H1 (cell line): ENCODE results near the gene DLGAP3. TPM values are rescaled to one million over a fixed set of nuclear protein-coding genes. Genes with fewer than 3 reads are reported as not detected.

ENCODE experiments used
- CTCF ChIA-PET: fragments of 300-600 bp; sonication (Branson Sonifier 250); formaldehyde crosslinking; loops from one replicate; lab custom pipeline; 2021; ENCODE audit not compliant: partially characterized antibody; lab: Charles Lee
- POLR2A ChIA-PET: fragments of 300-600 bp; sonication (Branson Sonifier 250); formaldehyde crosslinking; loops from one replicate; lab custom pipeline; 2021; ENCODE audit warnings: inconsistent platforms; ENCODE audit not compliant: partially characterized antibody; lab: Charles Lee
- DNase-seq, 2 experiments: peaks; one replicate each; pipeline versions ENCODE4 v3.0.0 to v3.0.0-alpha.2; 2010 to 2022; ENCODE audit warnings: low spot score in 2 of 2, low read depth in 1 of 2, mixed read lengths in 1 of 2
- FAIRE-seq: peaks from 2 replicates; lab custom pipeline; 2011; peaks lifted over from hg19 to GRCh38; lab: Jason Lieb, UNC
- H2AFZ ChIP-seq: 2 replicates; pipeline ENCODE4 v1.8.1; 2012; ENCODE audit warnings: low read length, inconsistent platforms
- H2AK5ac ChIP-seq: 2 replicates; pipeline ENCODE4 v1.6.1; 2013; ENCODE audit warnings: low read depth, low read length
- H2BK120ac ChIP-seq: replicated peaks from 2 replicates; pipeline ENCODE3; 2013; ENCODE audit warnings: low read depth, low read length, inconsistent platforms
- H2BK12ac ChIP-seq: 2 replicates; pipeline ENCODE4 v1.6.1; 2013; ENCODE audit warnings: low read depth, low read length
- H2BK15ac ChIP-seq: 2 replicates; pipeline ENCODE4 v1.6.1; 2013; ENCODE audit warnings: low read length
- H2BK20ac ChIP-seq: 2 replicates; pipeline ENCODE4 v1.6.1; 2013; ENCODE audit warnings: low read length
- H2BK5ac ChIP-seq: 2 replicates; pipeline ENCODE4 v1.6.1; 2013; ENCODE audit warnings: low read depth, low read length
- H3K14ac ChIP-seq: 2 replicates; pipeline ENCODE4 v1.6.1; 2013; ENCODE audit warnings: inconsistent platforms; ENCODE audit not compliant: insufficient read length
- H3K18ac ChIP-seq: 2 replicates; pipeline ENCODE4 v1.6.1; 2013; ENCODE audit warnings: low read length; ENCODE audit errors: extremely low read depth
- H3K23ac ChIP-seq: 2 replicates; pipeline ENCODE4 v1.6.1; 2013; ENCODE audit warnings: inconsistent platforms; ENCODE audit not compliant: insufficient read length
- H3K23me2 ChIP-seq: 2 replicates; pipeline ENCODE4 v1.6.1; 2013; ENCODE audit warnings: low read depth, low read length
- H3K27ac ChIP-seq: 2 replicates; pipeline ENCODE4 v1.6.1; 2011; ENCODE audit warnings: low read depth, low read length, inconsistent platforms
- H3K27me3 ChIP-seq, 4 experiments: replicated peaks in 1 of 4; 1 replicate in 1 of 4; 2 replicates in 3 of 4; pipeline versions ENCODE4 v1.6.1 to v1.8.1; 2011 to 2013; ENCODE audit warnings: low read length in 3 of 4, mild to moderate bottlenecking in 3 of 4, inconsistent platforms in 2 of 4, mixed read lengths in 2 of 4, moderate library complexity in 1 of 4; ENCODE audit not compliant: control insufficient read depth in 3 of 4, insufficient read depth in 3 of 4; ENCODE audit errors: extremely low read depth in 1 of 4
- H3K36me3 ChIP-seq, 4 experiments: 2 replicates each; pipeline versions ENCODE4 v1.6.1 to v1.8.1; 2011 to 2013; ENCODE audit warnings: mild to moderate bottlenecking in 4 of 4, low read length in 3 of 4, moderate library complexity in 2 of 4, control low read depth in 1 of 4, inconsistent platforms in 1 of 4; ENCODE audit not compliant: insufficient read depth in 4 of 4, control insufficient read depth in 2 of 4
- H3K4ac ChIP-seq: replicated peaks from 2 replicates; pipeline ENCODE3; 2013; ENCODE audit warnings: low read length, low read depth, mixed read lengths, inconsistent platforms; ENCODE audit not compliant: insufficient read length
- H3K4me1 ChIP-seq, 4 experiments: replicated peaks in 1 of 4; 1 replicate in 1 of 4; 2 replicates in 3 of 4; pipeline versions ENCODE4 v1.6.1 to v1.8.1; 2011 to 2013; ENCODE audit warnings: low read length in 3 of 4, inconsistent platforms in 2 of 4, mixed read lengths in 1 of 4; ENCODE audit not compliant: insufficient read depth in 4 of 4, control insufficient read depth in 3 of 4
- H3K4me2 ChIP-seq, 2 experiments: 2 replicates each; pipeline versions ENCODE4 v1.6.1 to v1.8.1; 2011 to 2013; ENCODE audit warnings: low read depth in 2 of 2, low read length in 2 of 2, control low read depth in 1 of 2, inconsistent platforms in 1 of 2, mild to moderate bottlenecking in 1 of 2; ENCODE audit not compliant: insufficient read depth in 1 of 2
- H3K4me3 ChIP-seq, 4 experiments: fragments of 200-600, 300-600 bp in 1 of 4; sonication (generic), shearing (Covaris generic), sonication (Bioruptor Twin) in 1 of 4; 2 replicates each; pipeline versions ENCODE4 v1.5.1 to v1.8.1; 2011 to 2016; ENCODE audit warnings: low read length in 4 of 4, low read depth in 3 of 4, control low read depth in 2 of 4, inconsistent platforms in 2 of 4, mild to moderate bottlenecking in 2 of 4, mixed read lengths in 1 of 4, moderate library complexity in 1 of 4; ENCODE audit not compliant: insufficient read depth in 2 of 4; ENCODE audit errors: extremely low read depth in 1 of 4
- H3K56ac ChIP-seq: replicated peaks from 2 replicates; pipeline ENCODE3; 2013; ENCODE audit warnings: low read depth, mild to moderate bottlenecking, mixed read lengths, low read length, inconsistent platforms; ENCODE audit not compliant: insufficient read length
- H3K79me1 ChIP-seq: 2 replicates; pipeline ENCODE4 v1.6.1; 2013; ENCODE audit warnings: low read depth, low read length, control low read depth
- H3K79me2 ChIP-seq, 2 experiments: 2 replicates each; pipeline versions ENCODE4 v1.6.1 to v1.8.1; 2012 to 2013; ENCODE audit warnings: low read length in 2 of 2, mild to moderate bottlenecking in 2 of 2, inconsistent platforms in 1 of 2; ENCODE audit not compliant: insufficient read depth in 2 of 2, control insufficient read depth in 1 of 2
- H3K9ac ChIP-seq, 4 experiments: replicated peaks in 1 of 4; 1 replicate in 1 of 4; 2 replicates in 3 of 4; pipeline versions ENCODE4 v1.6.1 to v1.8.1; 2011 to 2013; ENCODE audit warnings: low read depth in 3 of 4, low read length in 3 of 4, control low read depth in 2 of 4, mild to moderate bottlenecking in 2 of 4, moderate library complexity in 2 of 4, inconsistent platforms in 1 of 4; ENCODE audit errors: extremely low read depth in 1 of 4
- H3K9me3 ChIP-seq, 2 experiments: 2 replicates each; pipeline versions ENCODE4 v1.6.1 to v1.8.1; 2012 to 2013; ENCODE audit warnings: mild to moderate bottlenecking in 2 of 2, moderate library complexity in 2 of 2, control low read depth in 1 of 2, inconsistent platforms in 1 of 2, low read depth in 1 of 2, low read length in 1 of 2, mixed read lengths in 1 of 2; ENCODE audit not compliant: insufficient read depth in 2 of 2
- H4K20me1 ChIP-seq, 2 experiments: replicated peaks in 1 of 2; 2 replicates each; pipeline versions ENCODE3 to v1.8.1; 2011 to 2013; ENCODE audit warnings: inconsistent platforms in 2 of 2, low read length in 2 of 2, mild to moderate bottlenecking in 1 of 2; ENCODE audit not compliant: insufficient read depth in 2 of 2, control insufficient read depth in 1 of 2
- H4K5ac ChIP-seq: 2 replicates; pipeline ENCODE4 v1.6.1; 2013; ENCODE audit warnings: low read length, low read depth, mixed read lengths, inconsistent platforms; ENCODE audit not compliant: insufficient read length
- H4K8ac ChIP-seq: 2 replicates; pipeline ENCODE4 v1.8.0; 2013; ENCODE audit warnings: mild to moderate bottlenecking, moderate library complexity, low read length, inconsistent platforms; ENCODE audit not compliant: insufficient read depth; ENCODE audit errors: extremely low read depth
- H4K91ac ChIP-seq: replicated peaks from 2 replicates; pipeline ENCODE3; 2013; ENCODE audit warnings: low read length, mixed read lengths, inconsistent platforms; ENCODE audit not compliant: insufficient read length
- EGR1 ChIP-seq: IDR thresholded peaks from 2 replicates; pipeline ENCODE4 v1.6.1; 2011; ENCODE audit warnings: low read depth, low read length, borderline replicate concordance
- RXRA ChIP-seq: IDR thresholded peaks from 2 replicates; pipeline ENCODE4 v1.6.1; 2011; ENCODE audit warnings: low read depth, mild to moderate bottlenecking, low read length, moderate library complexity; ENCODE audit not compliant: insufficient read depth
- SIX5 ChIP-seq: IDR thresholded peaks from 2 replicates; pipeline ENCODE4 v1.6.1; 2011; ENCODE audit warnings: mild to moderate bottlenecking, low read depth, low read length
- polyA plus RNA-seq, 7 experiments: library from polyadenylated mRNA; depleted of rRNA in 3 of 7; stranded (reverse) in 5 of 7; unstranded in 2 of 7; fragments of >200 nt in 5 of 7; fragments of 200-250 nt in 2 of 7; gene quantifications; 1 replicate in 5 of 7; 2 replicates in 1 of 7; 4 replicates in 1 of 7; pipeline versions ENCODE4 v1.2.1 to v1.2.3, GENCODE V29; 2011 to 2013; ENCODE audit warnings: missing spikeins in 2 of 7, mixed read lengths in 2 of 7
- total RNA-seq: library from RNA; stranded (reverse); fragmentation: NEBNext Ultra II Directional; extraction: Animal tissue kit (Norgen Biotek cat#: 25700); gene quantifications from 2 replicates; pipeline ENCODE4 v1.2.1, GENCODE V29; 2021
- TF ChIP-seq, protein P1 (sequence below): IDR thresholded peaks from 2 replicates; pipeline ENCODE4 v1.6.1; 2012; ENCODE audit warnings: inconsistent platforms

Gene DLGAP3
- total and polyA plus RNA-seq, 2 of the 8 experiments (the other 6 are each of a cell fraction or from before 2014, with no cell fraction given), result 3.8 to 13.2 TPM

DNA sequence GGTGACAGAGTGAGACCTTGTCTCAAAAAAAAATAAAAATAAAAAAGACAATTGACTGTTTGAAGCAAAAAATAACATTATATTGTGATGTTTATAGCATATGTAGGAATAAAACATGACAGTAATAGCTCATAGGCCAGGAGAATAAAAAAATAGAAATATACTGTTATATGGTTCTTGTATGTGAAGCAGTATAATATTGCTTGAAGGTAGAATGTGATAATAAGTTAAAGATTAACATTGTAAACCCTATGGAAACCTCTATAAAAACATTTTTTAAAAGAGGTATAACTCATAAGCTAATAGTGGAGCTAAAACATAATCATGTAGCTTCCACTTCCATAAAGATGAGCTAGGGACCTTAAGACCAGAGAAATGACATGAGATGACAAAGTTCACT lies 113.1 kb downstream of the DLGAP3 start:
- H3K14ac ChIP-seq, result no peak overlapping the region
- ChIA-PET POLR2A (interaction anchor here (1.2 kb wide), 1 partner anchor 44 kb away, joined by 3 read pairs; no protein-coding TSS in a partner anchor), CTCF (interaction anchor here (0.5 to 2.4 kb wide), 4 partner anchors 19 to 271 kb away, joined by 3 to 9 read pairs (median 6); no protein-coding TSS in a partner anchor)
- no peak overlapping the region for H3K4ac ChIP-seq
- no peak overlapping the region for H3K56ac ChIP-seq
- no peak for FAIRE-seq
- no peak overlapping the region for H3K23ac ChIP-seq
- no peaks in the 10 kb centered on the region for H3K79me1 ChIP-seq
- H3K4me2 ChIP-seq, result no peak overlapping the region
- H3K4me1 ChIP-seq, result no peaks in the 10 kb centered on the region
- no peak overlapping the region for H2AFZ ChIP-seq
- no peak overlapping the region for H4K91ac ChIP-seq
- no peak overlapping the region for H3K27ac ChIP-seq
- H2BK15ac ChIP-seq, result no peak overlapping the region
- DNase-seq, result no peak
- no peaks in the 10 kb centered on the region for H3K27me3 ChIP-seq
- H4K8ac ChIP-seq, result no peak overlapping the region
- no peak overlapping the region for H3K4me3 ChIP-seq
- H4K20me1 ChIP-seq, result no peaks in the 10 kb centered on the region
- H2AK5ac ChIP-seq, result no peak overlapping the region
- H3K23me2 ChIP-seq, result no peaks in the 10 kb centered on the region
- H3K9ac ChIP-seq, result no peak overlapping the region
- H2BK20ac ChIP-seq, result no peak overlapping the region
- H4K5ac ChIP-seq, result no peak overlapping the region
- no peak overlapping the region for H3K18ac ChIP-seq
- H2BK12ac ChIP-seq, result no peak overlapping the region
- H3K9me3 ChIP-seq, result no peaks in the 10 kb centered on the region
- no peaks in the 10 kb centered on the region for H3K79me2 ChIP-seq
- H2BK120ac ChIP-seq, result no peak overlapping the region
- H3K36me3 ChIP-seq, result no peaks in the 10 kb centered on the region
- H2BK5ac ChIP-seq, result no peak overlapping the region
- TF ChIP-seq EGR1 (no peak), RXRA (no peak), SIX5 (no peak)
- TF ChIP-seq, protein P1, sequence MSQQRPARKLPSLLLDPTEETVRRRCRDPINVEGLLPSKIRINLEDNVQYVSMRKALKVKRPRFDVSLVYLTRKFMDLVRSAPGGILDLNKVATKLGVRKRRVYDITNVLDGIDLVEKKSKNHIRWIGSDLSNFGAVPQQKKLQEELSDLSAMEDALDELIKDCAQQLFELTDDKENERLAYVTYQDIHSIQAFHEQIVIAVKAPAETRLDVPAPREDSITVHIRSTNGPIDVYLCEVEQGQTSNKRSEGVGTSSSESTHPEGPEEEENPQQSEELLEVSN, result no peak
